ENCODE results near the gene DCT. TPM values are rescaled to one million over a fixed set of nuclear protein-coding genes. Genes with fewer than 3 reads are reported as not detected.

DCT gene
- total RNA-seq, 2 experiments from 2014 or later: 0.06 TPM; not detected in 1

GRCh38 chr13:94408314-94409036, 71.0 kb downstream of the DCT start:
- Mint-ChIP-seq H3K9me3 (ENCODE audit: low read depth) (peaks cover 4% of the 10 kb centered on the region), H3K27ac (no peak overlapping the region), H3K27me3 (peaks cover 6% of the 10 kb centered on the region), H3K36me3 (no peaks in the 10 kb centered on the region), H3K4me3 (no peak overlapping the region), H3K4me1 (no peaks in the 10 kb centered on the region)
- DNase-seq (no peak), ATAC-seq (no peak)
- CTCF ChIA-PET: no interaction called here

GRCh38 chr13:94400874-94401273, 78.6 kb downstream of the DCT start:
- H3K9me3 Mint-ChIP-seq (ENCODE audit: low read depth): no peaks in the 10 kb centered on the region
- ATAC-seq: no peak

GRCh38 chr13:94399812-94400211, 79.7 kb downstream of the DCT start:
- H3K9me3 Mint-ChIP-seq (ENCODE audit: low read depth): no peaks in the 10 kb centered on the region
- ATAC-seq (no peak), DNase-seq (no peak)
- H3K4me3 Mint-ChIP-seq: no peak overlapping the region
- H3K27ac Mint-ChIP-seq: no peak overlapping the region
- no peaks in the 10 kb centered on the region for H3K4me1 Mint-ChIP-seq
- peaks cover 14% of the 10 kb centered on the region for H3K27me3 Mint-ChIP-seq
- CTCF ChIA-PET: no interaction called here
- H3K36me3 Mint-ChIP-seq: no peaks in the 10 kb centered on the region

More at GRCh38 chr13:94400874-94401273, 78.6 kb downstream of the DCT start:
- no peak for DNase-seq
- peaks cover 14% of the 10 kb centered on the region for H3K27me3 Mint-ChIP-seq
- CTCF ChIA-PET: no interaction called here
- no peaks in the 10 kb centered on the region for H3K4me1 Mint-ChIP-seq
- no peak overlapping the region for H3K4me3 Mint-ChIP-seq
- H3K36me3 Mint-ChIP-seq: no peaks in the 10 kb centered on the region
- H3K27ac Mint-ChIP-seq: no peak overlapping the region

GRCh38 chr13:94395860-94396259, 83.6 kb downstream of the DCT start:
- H3K9me3 Mint-ChIP-seq (ENCODE audit: low read depth): no peaks in the 10 kb centered on the region
- peaks cover 14% of the 10 kb centered on the region for H3K27me3 Mint-ChIP-seq
- no peak overlapping the region for H3K4me3 Mint-ChIP-seq
- no peaks in the 10 kb centered on the region for H3K4me1 Mint-ChIP-seq
- CTCF ChIA-PET: no interaction called here
- no peak for ATAC-seq
- DNase-seq: no peak
- no peaks in the 10 kb centered on the region for H3K36me3 Mint-ChIP-seq
- H3K27ac Mint-ChIP-seq: no peak overlapping the region

GRCh38 chr13:94394723-94395122, 84.8 kb downstream of the DCT start:
- Mint-ChIP-seq H3K4me1 (no peaks in the 10 kb centered on the region), H3K27ac (no peak overlapping the region), H3K4me3 (no peak overlapping the region)

GRCh38 chr13:94390881-94391280, 88.6 kb downstream of the DCT start:
- peaks cover 8% of the 10 kb centered on the region for H3K27me3 Mint-ChIP-seq
- DNase-seq (no peak), ATAC-seq (no peak)
- H3K4me3 Mint-ChIP-seq: no peak overlapping the region
- no peaks in the 10 kb centered on the region for H3K9me3 Mint-ChIP-seq (ENCODE audit: low read depth)
- no peak overlapping the region for H3K27ac Mint-ChIP-seq
- H3K4me1 Mint-ChIP-seq: no peaks in the 10 kb centered on the region
- CTCF ChIA-PET: no interaction called here
- no peaks in the 10 kb centered on the region for H3K36me3 Mint-ChIP-seq

More at GRCh38 chr13:94394723-94395122, 84.8 kb downstream of the DCT start:
- ATAC-seq (no peak), DNase-seq (no peak)
- H3K9me3 Mint-ChIP-seq (ENCODE audit: low read depth): no peaks in the 10 kb centered on the region
- H3K36me3 Mint-ChIP-seq: no peaks in the 10 kb centered on the region
- H3K27me3 Mint-ChIP-seq: peaks cover 14% of the 10 kb centered on the region
- CTCF ChIA-PET: no interaction called here

GRCh38 chr13:94389604-94390351, 89.7 kb downstream of the DCT start:
- DNase-seq (no peak), ATAC-seq (no peak)
- Mint-ChIP-seq H3K4me3 (no peak overlapping the region), H3K36me3 (no peaks in the 10 kb centered on the region), H3K9me3 (ENCODE audit: low read depth) (no peaks in the 10 kb centered on the region), H3K4me1 (no peaks in the 10 kb centered on the region), H3K27me3 (peaks cover 8% of the 10 kb centered on the region), H3K27ac (no peak overlapping the region)
- CTCF ChIA-PET: no interaction called here

- Mint-ChIP-seq H3K36me3 (no peaks in the 10 kb centered on the region), H3K4me3 (no peak overlapping the region), H3K4me1 (no peaks in the 10 kb centered on the region), H3K27me3 (peaks cover 12% of the 10 kb centered on the region), H3K9me3 (ENCODE audit: low read depth) (no peaks in the 10 kb centered on the region), H3K27ac (no peak overlapping the region)
- DNase-seq (no peak), ATAC-seq (no peak)
- CTCF ChIA-PET: no interaction called here
Measured at GRCh38 chr13:94387047-94387446, 92.4 kb downstream of the DCT start.

Other genes with a start within 250 kb of the DCT start
- 10 to 100 TPM; 14.0 to 19.5 TPM for gene TGDS, start 116.5 kb upstream of the DCT start, total RNA-seq
- gene GPR180, start 122.2 kb upstream of the DCT start, total RNA-seq: 1 to 10 TPM; 7.2 to 7.5 TPM
- not detected for gene SOX21, start 232.9 kb upstream of the DCT start, total RNA-seq

All from activated CD8-positive, alpha-beta memory T cell treated with anti-CD3 and anti-CD28 coated beads, Interleukin-2, amount 10 ng/mL, durations not matched to agents 7 days and 5 days (primary cell).